NCI-H82 treated with DMSO at 0.1 percent for 48 hours (cell line): ENCODE measurements around the gene TCN2.
"Not testable (repeated sequence)": the region's sequence is repeated elsewhere in the genome, so short reads cannot be mapped to it uniquely, and the experiment has no call there.

Source experiments
- DNase-seq: peaks from one replicate; lab custom pipeline; 2025; ENCODE audit not compliant: unreplicated experiment; lab: John Stamatoyannopoulos, UW

TCN2 gene

GRCh38 chr22:30606455-30607299 lies at the start of gene TCN2:
Gene TCN2, plus strand, starts transcription at chr22:30607174. Its CDS starts 158 bp downstream, at chr22:30607332.
- peak; percentile 75 for DNase-seq

- no peak for DNase-seq
Measured at GRCh38 chr22:30557243-30557642, 49.7 kb upstream of the TCN2 start.

GRCh38 chr22:30559889-30560288 lies 47.1 kb upstream of the TCN2 start:
- no peak for DNase-seq

- DNase-seq: peak; percentile 6
Measured at GRCh38 chr22:30560643-30561202, 46.3 kb upstream of the TCN2 start.

GRCh38 chr22:30561402-30562189 lies 45.4 kb upstream of the TCN2 start:
- DNase-seq: no peak

GRCh38 chr22:30562366-30562765 lies 44.6 kb upstream of the TCN2 start:
- DNase-seq: no peak

- no peak for DNase-seq
Measured at GRCh38 chr22:30564045-30564760, 42.8 kb upstream of the TCN2 start.

- DNase-seq: no peak
Measured at GRCh38 chr22:30564761-30565119, 42.2 kb upstream of the TCN2 start.

- no peak for DNase-seq
Measured at GRCh38 chr22:30565341-30565740, 41.6 kb upstream of the TCN2 start.

- DNase-seq: no peak
Measured at GRCh38 chr22:30566125-30566524, 40.8 kb upstream of the TCN2 start.

GRCh38 chr22:30567277-30567676 lies 39.7 kb upstream of the TCN2 start:
- not testable (repeated sequence) for DNase-seq

- peak; percentile 16 for DNase-seq
Measured at GRCh38 chr22:30568137-30568805, 38.7 kb upstream of the TCN2 start.

GRCh38 chr22:30569674-30570202 lies 37.2 kb upstream of the TCN2 start:
- no peak for DNase-seq

- DNase-seq: no peak
Measured at GRCh38 chr22:30572210-30572609, 34.8 kb upstream of the TCN2 start.

GRCh38 chr22:30572840-30573593 lies 34.0 kb upstream of the TCN2 start:
- DNase-seq: no peak

- DNase-seq: no peak
Measured at GRCh38 chr22:30573594-30574094, 33.3 kb upstream of the TCN2 start.

- no peak for DNase-seq
Measured at GRCh38 chr22:30574095-30574981, 32.6 kb upstream of the TCN2 start, which contains the start of gene GAL3ST1. Gene GAL3ST1, minus strand, starts transcription at chr22:30574665. Its CDS starts 17,273 bp downstream, at chr22:30557392.

- no peak for DNase-seq
Measured at GRCh38 chr22:30574997-30575671, 31.8 kb upstream of the TCN2 start.
